Fibroblast of villous mesenchyme (primary cell): ENCODE results near the gene SPINT4. TPM values are rescaled to one million over a fixed set of nuclear protein-coding genes. Genes with fewer than 3 reads are reported as not detected.

Experiments used
- DNase-seq: peaks from one replicate; pipeline ENCODE4 v3.0.0-alpha.2; 2010; ENCODE audit warnings: low read depth
- H3K4me3 ChIP-seq: 2 replicates; pipeline ENCODE4 v1.5.1; 2011; ENCODE audit warnings: low read depth, mild to moderate bottlenecking, low read length
- total RNA-seq: library from RNA; depleted of rRNA; stranded (reverse); fragments of >200 nt; gene quantifications from 2 replicates; pipeline ENCODE4 v1.2.3, GENCODE V29; 2012
- TF ChIP-seq, protein P1 (sequence below): IDR thresholded peaks from 2 replicates; pipeline ENCODE4 v1.5.1; 2012; ENCODE audit warnings: low read depth, mild to moderate bottlenecking, low read length; ENCODE audit not compliant: insufficient read depth

SPINT4 gene
- total RNA-seq, 1 donor, result not detected

DNA sequence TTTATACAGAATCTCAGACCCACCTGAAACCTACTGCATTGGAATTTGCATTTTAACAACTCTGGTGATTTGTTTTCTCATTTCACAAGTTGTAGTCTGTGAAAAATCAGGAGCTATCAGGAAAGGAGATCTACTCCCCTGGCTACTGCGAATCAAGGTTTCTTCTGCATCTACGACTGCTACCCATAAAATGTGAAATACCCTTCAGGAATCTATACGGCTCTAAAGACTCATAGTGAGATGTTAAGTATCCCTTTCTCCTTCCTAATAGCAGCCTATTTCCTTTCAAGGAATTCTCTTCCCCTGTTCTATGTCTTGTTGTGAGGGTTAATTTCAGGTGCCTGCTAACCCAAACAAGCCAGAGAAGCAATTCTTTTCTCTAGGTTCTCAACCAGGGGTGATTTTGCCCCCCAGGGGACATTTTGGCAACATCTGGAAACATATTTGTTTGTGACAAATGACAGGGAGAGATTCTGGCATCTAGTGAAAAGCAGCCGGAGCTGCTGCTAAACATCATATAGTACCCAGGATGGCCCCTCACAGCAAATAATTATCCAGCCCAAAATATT, 43.2 kb downstream of the SPINT4 start:
- TF ChIP-seq, protein P1, sequence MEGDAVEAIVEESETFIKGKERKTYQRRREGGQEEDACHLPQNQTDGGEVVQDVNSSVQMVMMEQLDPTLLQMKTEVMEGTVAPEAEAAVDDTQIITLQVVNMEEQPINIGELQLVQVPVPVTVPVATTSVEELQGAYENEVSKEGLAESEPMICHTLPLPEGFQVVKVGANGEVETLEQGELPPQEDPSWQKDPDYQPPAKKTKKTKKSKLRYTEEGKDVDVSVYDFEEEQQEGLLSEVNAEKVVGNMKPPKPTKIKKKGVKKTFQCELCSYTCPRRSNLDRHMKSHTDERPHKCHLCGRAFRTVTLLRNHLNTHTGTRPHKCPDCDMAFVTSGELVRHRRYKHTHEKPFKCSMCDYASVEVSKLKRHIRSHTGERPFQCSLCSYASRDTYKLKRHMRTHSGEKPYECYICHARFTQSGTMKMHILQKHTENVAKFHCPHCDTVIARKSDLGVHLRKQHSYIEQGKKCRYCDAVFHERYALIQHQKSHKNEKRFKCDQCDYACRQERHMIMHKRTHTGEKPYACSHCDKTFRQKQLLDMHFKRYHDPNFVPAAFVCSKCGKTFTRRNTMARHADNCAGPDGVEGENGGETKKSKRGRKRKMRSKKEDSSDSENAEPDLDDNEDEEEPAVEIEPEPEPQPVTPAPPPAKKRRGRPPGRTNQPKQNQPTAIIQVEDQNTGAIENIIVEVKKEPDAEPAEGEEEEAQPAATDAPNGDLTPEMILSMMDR, result no peak
- no peak overlapping the region for H3K4me3 ChIP-seq
- DNase-seq, result no peak

DNA sequence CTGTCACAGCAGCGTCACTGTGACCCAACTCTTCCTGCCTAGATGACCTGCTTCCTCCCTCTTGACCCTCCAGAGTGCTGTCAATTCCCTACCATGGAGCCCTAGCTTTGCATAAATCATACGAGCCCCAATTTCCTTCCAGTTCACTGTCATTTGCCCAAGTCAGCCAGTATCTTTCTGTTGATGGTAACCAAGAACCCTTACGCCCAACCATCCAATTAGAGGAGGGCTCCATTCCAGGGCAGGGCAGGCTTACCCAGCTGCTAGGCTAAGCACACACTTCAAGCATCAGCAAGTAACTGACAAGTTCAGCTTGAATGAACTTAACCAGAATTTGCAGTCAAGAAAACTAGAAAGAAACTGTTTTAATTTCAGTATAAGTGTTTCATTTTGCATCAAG, 43.8 kb downstream of the SPINT4 start:
- no peak for DNase-seq
- TF ChIP-seq, protein P1, result no peak
- H3K4me3 ChIP-seq, result no peak overlapping the region

DNA sequence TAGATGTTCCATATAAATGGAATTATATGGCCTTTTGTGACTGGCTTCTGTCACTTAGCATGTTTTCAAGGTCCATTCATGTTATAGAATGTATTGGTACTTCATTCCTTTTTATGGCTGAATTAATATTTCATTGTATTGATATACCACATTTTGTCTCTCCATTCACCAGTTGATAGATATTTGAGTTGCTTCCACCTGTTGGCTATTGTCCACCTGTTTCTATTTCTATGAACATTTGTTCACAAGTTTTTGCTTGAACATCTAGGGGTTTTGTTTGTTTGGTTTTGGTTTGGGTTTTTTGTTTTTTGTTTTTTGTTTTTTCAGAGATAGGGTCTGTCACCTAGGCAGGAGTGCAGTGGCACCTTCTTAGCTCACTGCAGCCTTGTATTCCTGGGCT, 46.3 kb downstream of the SPINT4 start:
- H3K4me3 ChIP-seq, result no peak overlapping the region
- DNase-seq, result no peak
- TF ChIP-seq, protein P1, result no peak

DNA sequence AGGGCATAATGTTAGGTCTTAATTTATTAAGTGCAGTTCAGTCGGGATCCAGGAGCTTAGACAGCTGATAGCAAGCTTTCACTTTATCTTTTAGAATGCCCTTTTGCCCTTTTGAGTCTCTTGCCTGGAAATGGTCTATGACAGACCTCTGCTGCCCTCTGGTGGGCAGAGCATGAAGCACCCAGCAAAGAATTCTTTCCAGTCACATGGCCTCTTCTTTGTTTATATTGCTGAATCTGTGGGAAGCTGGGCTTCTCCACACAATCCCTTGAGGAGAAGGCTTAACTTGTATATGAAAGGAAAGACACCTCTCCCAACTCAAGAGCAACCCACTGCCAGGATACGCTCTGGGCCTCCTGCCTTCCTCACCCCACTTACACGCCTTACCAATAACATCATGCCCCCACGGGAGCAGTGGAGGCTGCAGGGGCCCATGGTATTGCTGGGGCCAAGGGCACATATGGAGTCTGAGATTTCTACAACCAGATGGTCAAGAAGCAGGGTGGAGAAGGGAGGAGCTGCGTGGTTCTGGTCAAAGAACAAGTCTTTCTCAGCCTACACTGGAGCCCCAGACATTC, 49.1 kb downstream of the SPINT4 start:
- DNase-seq, result peak; percentile 95
- H3K4me3 ChIP-seq, result no peak overlapping the region
- TF ChIP-seq, protein P1, result peak; percentile 90

DNA sequence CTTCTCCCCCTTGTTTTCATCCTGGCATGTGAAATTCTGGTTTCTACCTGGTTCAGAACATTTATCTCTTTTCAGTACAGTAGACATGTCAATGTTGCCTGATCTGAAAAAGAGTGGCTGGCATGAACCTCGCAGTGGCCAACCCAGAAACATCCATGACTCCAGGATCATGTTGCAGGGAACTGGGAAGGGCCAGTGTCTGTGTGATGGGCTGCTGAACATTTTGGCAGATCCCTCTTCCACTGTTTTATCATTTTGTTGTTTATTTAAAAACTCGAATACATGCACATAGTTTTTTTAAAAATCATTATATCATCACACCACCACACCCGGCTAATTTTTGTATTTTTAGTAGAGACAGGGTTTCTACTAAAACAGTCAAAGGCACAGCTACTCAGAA, 50.5 kb downstream of the SPINT4 start:
- H3K4me3 ChIP-seq, result no peak overlapping the region
- TF ChIP-seq, protein P1, result no peak
- no peak for DNase-seq

DNA sequence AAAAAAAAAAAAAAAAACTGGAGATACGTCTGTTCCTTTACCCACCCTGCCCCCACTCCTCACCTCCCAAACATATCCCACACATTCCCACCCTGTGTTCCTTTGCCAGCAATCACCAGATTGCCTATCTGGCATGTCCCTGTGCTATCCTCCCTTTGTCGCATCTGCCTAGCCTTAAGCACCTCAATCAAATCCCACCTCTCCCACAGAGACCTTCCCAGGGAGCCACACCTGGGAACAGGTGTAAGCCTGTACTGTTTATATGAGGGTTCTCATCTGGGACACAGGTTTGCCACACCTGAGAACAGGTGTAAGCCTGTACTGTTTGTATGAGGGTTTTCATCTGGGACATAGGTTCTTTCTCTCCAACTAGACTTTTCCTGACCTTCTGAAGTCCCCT, 52.8 kb downstream of the SPINT4 start:
- no peak for DNase-seq
- TF ChIP-seq, protein P1, result no peak
- no peak overlapping the region for H3K4me3 ChIP-seq

DNA sequence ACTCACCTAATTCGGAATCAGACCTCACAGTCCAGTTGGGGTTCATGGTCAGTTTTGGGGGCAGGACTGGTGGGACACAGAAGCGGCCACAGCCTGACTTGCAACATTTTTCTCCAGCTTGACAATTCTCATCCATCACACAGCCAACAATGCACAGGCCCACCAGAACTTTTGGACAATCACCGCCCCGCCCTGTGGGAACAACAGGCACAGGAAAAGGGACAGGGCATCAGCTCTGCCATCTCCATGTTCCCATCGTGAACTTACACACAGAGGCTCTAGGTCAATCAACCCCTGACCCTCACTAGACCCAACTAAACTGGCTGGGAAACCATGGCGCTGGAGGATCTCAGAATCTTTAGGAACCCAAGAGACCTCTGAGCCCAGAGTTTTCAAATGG, 53.3 kb downstream of the SPINT4 start:
- no peak for DNase-seq
- no peak overlapping the region for H3K4me3 ChIP-seq
- TF ChIP-seq, protein P1, result no peak
